Measurements from ENCODE around the gene PPP3CB.

GRCh38 chr10:73439605-73440312, 56.1 kb downstream of the PPP3CB start:
- TF ChIP-seq CTCF (IDR thresholded peaks at IDR 0.05) (no peak), EZH2 (IDR thresholded peaks at IDR 0.05) (no peak), EZH2phosphoT487 (IDR thresholded peaks at IDR 0.05) (no peak)

Data from neural progenitor cell (in vitro differentiated cells).